ENCODE measurements around the gene HCFC1.

DNA sequence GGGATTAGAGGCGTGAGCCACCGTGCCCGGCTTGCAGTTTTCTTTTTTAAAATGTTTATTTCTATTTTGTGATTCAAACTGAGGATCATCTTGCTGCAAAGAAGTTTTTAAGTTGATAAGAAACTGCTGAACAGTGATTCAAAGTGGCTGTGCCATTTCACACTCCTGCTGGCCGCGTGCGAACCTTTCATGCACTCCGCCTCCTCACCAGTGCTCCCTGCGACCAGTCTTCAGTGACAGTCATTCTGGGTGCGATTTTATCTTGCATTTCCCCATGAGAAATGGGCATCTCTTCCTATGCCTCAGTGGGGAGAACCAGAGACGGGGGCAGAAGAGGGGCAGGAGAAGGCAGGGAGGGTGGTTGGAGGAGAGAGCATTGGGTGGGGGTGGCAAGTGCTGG lies 22.4 kb upstream of the HCFC1 start:
- TF ChIP-seq, protein P1, sequence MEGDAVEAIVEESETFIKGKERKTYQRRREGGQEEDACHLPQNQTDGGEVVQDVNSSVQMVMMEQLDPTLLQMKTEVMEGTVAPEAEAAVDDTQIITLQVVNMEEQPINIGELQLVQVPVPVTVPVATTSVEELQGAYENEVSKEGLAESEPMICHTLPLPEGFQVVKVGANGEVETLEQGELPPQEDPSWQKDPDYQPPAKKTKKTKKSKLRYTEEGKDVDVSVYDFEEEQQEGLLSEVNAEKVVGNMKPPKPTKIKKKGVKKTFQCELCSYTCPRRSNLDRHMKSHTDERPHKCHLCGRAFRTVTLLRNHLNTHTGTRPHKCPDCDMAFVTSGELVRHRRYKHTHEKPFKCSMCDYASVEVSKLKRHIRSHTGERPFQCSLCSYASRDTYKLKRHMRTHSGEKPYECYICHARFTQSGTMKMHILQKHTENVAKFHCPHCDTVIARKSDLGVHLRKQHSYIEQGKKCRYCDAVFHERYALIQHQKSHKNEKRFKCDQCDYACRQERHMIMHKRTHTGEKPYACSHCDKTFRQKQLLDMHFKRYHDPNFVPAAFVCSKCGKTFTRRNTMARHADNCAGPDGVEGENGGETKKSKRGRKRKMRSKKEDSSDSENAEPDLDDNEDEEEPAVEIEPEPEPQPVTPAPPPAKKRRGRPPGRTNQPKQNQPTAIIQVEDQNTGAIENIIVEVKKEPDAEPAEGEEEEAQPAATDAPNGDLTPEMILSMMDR (conservative IDR thresholded peaks at IDR 0.05): no peak
- TF ChIP-seq EZH2 (IDR thresholded peaks at IDR 0.05; ENCODE audit: low read depth): no peak
